ENCODE measurements around the gene SLC12A2. TPM values are rescaled to one million over a fixed set of nuclear protein-coding genes. Genes with fewer than 3 reads are reported as not detected.

SLC12A2 gene
- polyA plus RNA-seq, 1 of the 3 experiments (the other 2 are of a cell fraction) = 5.6 TPM

DNA sequence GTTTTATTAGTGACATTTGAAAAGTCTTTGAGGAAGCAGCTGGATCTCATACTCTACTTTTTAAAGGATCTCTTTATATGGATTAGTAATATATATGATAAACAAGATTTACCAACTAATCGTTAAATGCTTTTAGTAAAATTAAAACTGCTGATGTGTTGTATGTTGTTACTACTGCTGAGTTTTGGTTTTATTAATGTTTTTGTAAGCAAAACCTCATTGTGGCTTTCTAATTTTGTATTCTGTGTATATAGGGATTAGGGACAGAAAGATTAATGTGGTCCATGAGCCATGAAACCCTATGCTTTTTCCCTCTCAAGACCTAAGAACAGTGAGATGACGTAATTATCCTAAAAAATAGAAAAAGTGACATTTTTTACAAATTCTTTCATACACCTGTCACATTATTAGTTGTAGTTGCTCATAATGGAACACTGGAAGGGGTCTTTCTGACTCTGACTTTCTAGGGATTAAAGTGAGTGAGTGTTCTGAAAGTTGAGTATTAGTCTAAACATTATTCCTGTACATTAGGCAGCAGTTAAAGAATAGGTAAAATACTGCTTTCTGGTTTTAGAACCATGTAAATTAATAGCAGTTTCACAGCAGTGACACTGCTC lies 85.9 kb downstream of the SLC12A2 start (continued):
- TF ChIP-seq, protein P1, sequence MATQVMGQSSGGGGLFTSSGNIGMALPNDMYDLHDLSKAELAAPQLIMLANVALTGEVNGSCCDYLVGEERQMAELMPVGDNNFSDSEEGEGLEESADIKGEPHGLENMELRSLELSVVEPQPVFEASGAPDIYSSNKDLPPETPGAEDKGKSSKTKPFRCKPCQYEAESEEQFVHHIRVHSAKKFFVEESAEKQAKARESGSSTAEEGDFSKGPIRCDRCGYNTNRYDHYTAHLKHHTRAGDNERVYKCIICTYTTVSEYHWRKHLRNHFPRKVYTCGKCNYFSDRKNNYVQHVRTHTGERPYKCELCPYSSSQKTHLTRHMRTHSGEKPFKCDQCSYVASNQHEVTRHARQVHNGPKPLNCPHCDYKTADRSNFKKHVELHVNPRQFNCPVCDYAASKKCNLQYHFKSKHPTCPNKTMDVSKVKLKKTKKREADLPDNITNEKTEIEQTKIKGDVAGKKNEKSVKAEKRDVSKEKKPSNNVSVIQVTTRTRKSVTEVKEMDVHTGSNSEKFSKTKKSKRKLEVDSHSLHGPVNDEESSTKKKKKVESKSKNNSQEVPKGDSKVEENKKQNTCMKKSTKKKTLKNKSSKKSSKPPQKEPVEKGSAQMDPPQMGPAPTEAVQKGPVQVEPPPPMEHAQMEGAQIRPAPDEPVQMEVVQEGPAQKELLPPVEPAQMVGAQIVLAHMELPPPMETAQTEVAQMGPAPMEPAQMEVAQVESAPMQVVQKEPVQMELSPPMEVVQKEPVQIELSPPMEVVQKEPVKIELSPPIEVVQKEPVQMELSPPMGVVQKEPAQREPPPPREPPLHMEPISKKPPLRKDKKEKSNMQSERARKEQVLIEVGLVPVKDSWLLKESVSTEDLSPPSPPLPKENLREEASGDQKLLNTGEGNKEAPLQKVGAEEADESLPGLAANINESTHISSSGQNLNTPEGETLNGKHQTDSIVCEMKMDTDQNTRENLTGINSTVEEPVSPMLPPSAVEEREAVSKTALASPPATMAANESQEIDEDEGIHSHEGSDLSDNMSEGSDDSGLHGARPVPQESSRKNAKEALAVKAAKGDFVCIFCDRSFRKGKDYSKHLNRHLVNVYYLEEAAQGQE (IDR thresholded peaks at IDR 0.05; ENCODE audit: low read depth, low read length) = no peak
- no peak for TF ChIP-seq POLR2AphosphoS5 (IDR thresholded peaks at IDR 0.05; ENCODE audit: low read depth, low read length)
- TF ChIP-seq TAF1 (IDR thresholded peaks at IDR 0.05; ENCODE audit: borderline replicate concordance, low read depth, low read length) = no peak
- no peak for TF ChIP-seq JUND (IDR thresholded peaks at IDR 0.05)
- TF ChIP-seq ZBTB33 (IDR thresholded peaks at IDR 0.05; ENCODE audit: borderline replicate concordance, low read depth) = no peak
- TF ChIP-seq FOSL2 (IDR thresholded peaks at IDR 0.05; ENCODE audit: borderline replicate concordance, low read depth) = no peak
- no peak for TF ChIP-seq NRF1 (IDR thresholded peaks at IDR 0.05; ENCODE audit: low read depth, low read length)
- TF ChIP-seq MXI1 (IDR thresholded peaks at IDR 0.05; ENCODE audit: low read depth, low read length) = no peak
- TF ChIP-seq EP300 (IDR thresholded peaks at IDR 0.05; ENCODE audit: borderline replicate concordance in 1 of 2, low read depth in 1 of 2, low read length in 1 of 2) = no peak

DNA sequence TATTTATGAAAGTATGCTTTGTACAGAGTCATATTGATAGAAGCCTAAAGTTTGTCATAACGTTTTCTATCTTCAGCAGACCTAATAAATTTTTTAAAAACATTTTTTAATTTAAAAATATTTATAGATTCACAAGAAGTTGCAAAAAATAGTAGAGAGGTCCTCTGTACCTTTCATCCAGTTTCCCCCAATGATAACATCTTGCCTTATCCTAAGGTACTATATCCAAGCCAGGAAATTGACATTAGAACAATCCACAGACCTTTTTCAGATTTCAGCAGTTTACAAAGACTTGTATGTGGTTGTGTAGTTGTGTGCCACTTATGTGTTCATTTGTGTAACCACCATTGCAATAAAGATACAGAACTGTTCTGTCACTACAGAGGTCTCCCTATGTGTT lies 88.5 kb downstream of the SLC12A2 start:
- POLR2A ChIA-PET = no interaction called here

More for the DNA sequence above, 88.5 kb downstream of the SLC12A2 start:
- CTCF ChIA-PET = no interaction called here
- no peak overlapping the region for H3K27ac ChIP-seq (ENCODE audit: low read depth in 2 of 2, low read length in 1 of 2)
- H3K36me3 ChIP-seq (replicated peaks in 1 of 2; ENCODE audit: control insufficient read depth in 1 of 2, insufficient read depth in 2 of 2, low read length in 1 of 2) = peaks cover 0 to 42% of the 10 kb centered on the region in 2 experiments
- H3K9me2 ChIP-seq = peaks cover 5% of the 10 kb centered on the region; the same call in 1 of the 2 replicates
- no peaks in the 10 kb centered on the region for H3F3A ChIP-seq (replicated peaks; ENCODE audit: insufficient read depth)
- peaks cover 0 to 4% of the 10 kb centered on the region in 2 experiments; a peak in 1 of 4 replicates for H3K4me1 ChIP-seq (ENCODE audit: control insufficient read depth in 1 of 2, insufficient read depth in 2 of 2, low read depth in 1 of 2, low read length in 1 of 2)
- H3K9ac ChIP-seq = no peak overlapping the region
- no peaks in the 10 kb centered on the region for H4K20me1 ChIP-seq (ENCODE audit: insufficient read depth)
- no peak for TF ChIP-seq ELF1 (IDR thresholded peaks at IDR 0.05)
- TF ChIP-seq NFIC (IDR thresholded peaks at IDR 0.05; ENCODE audit: borderline replicate concordance) = no peak
- TF ChIP-seq TEAD4 (IDR thresholded peaks at IDR 0.05; ENCODE audit: borderline replicate concordance, insufficient read depth) = no peak
- no peak for TF ChIP-seq RFX5 (IDR thresholded peaks at IDR 0.05; ENCODE audit: low read length)
- TF ChIP-seq FOXM1 (IDR thresholded peaks at IDR 0.05; ENCODE audit: low read depth) = no peak
- TF ChIP-seq RAD21 (IDR thresholded peaks at IDR 0.05; ENCODE audit: low read length) = no peak
- TF ChIP-seq RCOR1 (IDR thresholded peaks at IDR 0.05; ENCODE audit: low read length) = no peak
- TF ChIP-seq, protein P1 (IDR thresholded peaks at IDR 0.05; ENCODE audit: low read depth, low read length) = no peak
- TF ChIP-seq SIN3A (IDR thresholded peaks at IDR 0.05; ENCODE audit: borderline replicate concordance, low read depth, low read length) = no peak
- no peak for TF ChIP-seq FOSL2 (IDR thresholded peaks at IDR 0.05; ENCODE audit: borderline replicate concordance, low read depth)
- TF ChIP-seq EP300 (IDR thresholded peaks at IDR 0.05; ENCODE audit: borderline replicate concordance in 1 of 2, low read depth in 1 of 2, low read length in 1 of 2) = no peak
- no peak for TF ChIP-seq EZH2phosphoT487 (IDR thresholded peaks at IDR 0.05; ENCODE audit: borderline replicate concordance, low read depth)
- TF ChIP-seq RXRA (IDR thresholded peaks at IDR 0.05; ENCODE audit: borderline replicate concordance, low read depth) = no peak
- TF ChIP-seq MEF2A (IDR thresholded peaks at IDR 0.05; ENCODE audit: borderline replicate concordance, low read depth) = no peak
- no peak for TF ChIP-seq NRF1 (IDR thresholded peaks at IDR 0.05; ENCODE audit: low read depth, low read length)
- no peak for TF ChIP-seq YY1 (IDR thresholded peaks at IDR 0.05; ENCODE audit: low read depth)
- no peak overlapping the region for H2AFZ ChIP-seq (ENCODE audit: low read depth)
- no peak overlapping the region for H3K4me3 ChIP-seq (ENCODE audit: low read depth in 2 of 2, low read length in 1 of 2)
- H3K4me2 ChIP-seq = no peak overlapping the region
- H3K27me3 ChIP-seq (ENCODE audit: insufficient read depth) = no peaks in the 10 kb centered on the region
- no peaks in the 10 kb centered on the region for H3K79me2 ChIP-seq (ENCODE audit: insufficient read depth)
- no peaks in the 10 kb centered on the region for H3K9me3 ChIP-seq
- 81% methylated on average over 1 of the region's 1 CpG for WGBS (ENCODE audit: low lambda C conversion rate)
- no peak for DNase-seq
